ENCODE data around the gene ARSA.

DNA sequence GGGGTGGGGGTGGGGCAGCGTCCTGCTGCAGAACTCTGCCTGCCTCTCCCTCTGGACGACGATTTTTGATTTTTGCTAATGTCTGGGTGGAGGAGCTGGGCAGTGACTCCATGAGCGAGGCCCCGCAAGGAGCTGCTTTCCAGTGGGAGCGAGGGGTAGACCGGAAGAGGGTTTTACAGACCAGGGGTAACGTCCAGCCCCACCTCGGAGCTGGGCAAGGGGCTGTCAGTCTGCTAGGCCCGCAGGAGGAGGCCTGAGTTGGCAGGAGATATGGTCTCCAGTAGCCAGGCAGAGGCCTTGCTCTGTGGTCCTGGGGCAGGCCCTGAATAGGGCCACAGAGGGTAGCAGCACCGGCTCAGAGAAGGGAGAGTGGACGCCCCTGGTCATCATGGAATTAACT, 18.4 kb downstream of the ARSA start:
- TF ChIP-seq POLR2A (IDR thresholded peaks at IDR 0.05), result no peak
- TF ChIP-seq, protein P1, sequence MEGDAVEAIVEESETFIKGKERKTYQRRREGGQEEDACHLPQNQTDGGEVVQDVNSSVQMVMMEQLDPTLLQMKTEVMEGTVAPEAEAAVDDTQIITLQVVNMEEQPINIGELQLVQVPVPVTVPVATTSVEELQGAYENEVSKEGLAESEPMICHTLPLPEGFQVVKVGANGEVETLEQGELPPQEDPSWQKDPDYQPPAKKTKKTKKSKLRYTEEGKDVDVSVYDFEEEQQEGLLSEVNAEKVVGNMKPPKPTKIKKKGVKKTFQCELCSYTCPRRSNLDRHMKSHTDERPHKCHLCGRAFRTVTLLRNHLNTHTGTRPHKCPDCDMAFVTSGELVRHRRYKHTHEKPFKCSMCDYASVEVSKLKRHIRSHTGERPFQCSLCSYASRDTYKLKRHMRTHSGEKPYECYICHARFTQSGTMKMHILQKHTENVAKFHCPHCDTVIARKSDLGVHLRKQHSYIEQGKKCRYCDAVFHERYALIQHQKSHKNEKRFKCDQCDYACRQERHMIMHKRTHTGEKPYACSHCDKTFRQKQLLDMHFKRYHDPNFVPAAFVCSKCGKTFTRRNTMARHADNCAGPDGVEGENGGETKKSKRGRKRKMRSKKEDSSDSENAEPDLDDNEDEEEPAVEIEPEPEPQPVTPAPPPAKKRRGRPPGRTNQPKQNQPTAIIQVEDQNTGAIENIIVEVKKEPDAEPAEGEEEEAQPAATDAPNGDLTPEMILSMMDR (IDR thresholded peaks at IDR 0.05), result no peak
